GM12891 (cell line): Measurements from ENCODE around the gene COPS8.

ENCODE experiments used
- POLR2AphosphoS5 ChIP-seq: IDR thresholded peaks from 2 replicates; pipeline ENCODE4 v1.6.1; 2011; ENCODE audit warnings: low read depth, low read length, control low read depth
- SPI1 ChIP-seq: IDR thresholded peaks from 2 replicates; pipeline ENCODE4 v1.6.1; 2011; ENCODE audit warnings: low read depth, low read length, control low read depth
- TAF1 ChIP-seq: IDR thresholded peaks from 2 replicates; pipeline ENCODE4 v1.6.1; 2011; ENCODE audit warnings: low read depth, low read length, control low read depth

GRCh38 chr2:237109421-237109934 is 23.8 kb downstream of the COPS8 start:
- no peak for TF ChIP-seq POLR2AphosphoS5
- TF ChIP-seq SPI1 = no peak
- no peak for TF ChIP-seq TAF1
